ENCODE measurements around the gene TMEM120A.

TMEM120A gene

DNA sequence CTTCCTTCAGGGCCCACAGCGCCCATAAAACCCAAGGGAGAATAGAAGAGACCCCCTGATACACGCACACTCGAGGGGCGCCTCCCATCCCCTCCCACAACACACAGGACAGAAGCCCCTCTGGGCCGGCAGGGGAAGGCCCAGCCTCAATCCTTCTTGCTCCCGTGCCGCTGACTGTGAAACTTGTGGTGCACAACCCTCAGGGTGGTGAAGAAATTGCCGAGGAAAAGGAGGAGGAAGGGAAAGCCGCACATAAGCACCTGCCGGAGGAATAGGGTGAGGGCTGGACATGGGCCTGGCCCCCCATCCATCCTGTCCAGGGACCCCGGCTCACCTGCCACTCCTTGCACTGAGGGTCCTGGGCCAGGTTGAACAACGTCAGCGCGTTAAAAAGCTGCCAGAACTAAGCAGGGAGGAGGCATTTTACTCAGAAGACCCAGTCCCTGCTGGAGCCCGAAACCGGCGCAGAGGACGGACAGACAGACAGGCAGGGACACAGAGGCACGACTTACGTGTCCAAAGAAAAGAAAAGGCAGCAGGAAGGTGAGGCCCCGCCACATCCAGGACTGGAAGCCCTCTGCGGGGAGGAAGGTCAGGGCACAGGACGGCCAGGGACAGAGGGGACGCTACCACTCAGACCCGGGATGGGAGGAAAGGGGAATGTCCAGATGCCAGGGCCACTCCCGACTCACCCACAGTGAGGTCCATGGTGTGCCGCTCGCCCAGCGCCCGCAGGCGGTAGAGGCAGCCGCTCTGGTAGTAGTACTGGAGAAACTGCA, 7.2 kb downstream of the TMEM120A start:
- Histone ChIP-seq H3K4me2 (ENCODE audit: low read length) (no peak overlapping the region), H3K9me2 (replicated peaks; ENCODE audit: control insufficient read depth, low read length) (no peaks in the 10 kb centered on the region), H4K20me1 (ENCODE audit: control insufficient read depth, insufficient read depth, low read depth, low read length) (no peaks in the 10 kb centered on the region; the same call in 1 of the 2 replicates), H3K36me3 (ENCODE audit: control insufficient read depth, low read length) (peaks cover 19% of the 10 kb centered on the region; the same call in 1 of the 2 replicates), H3K27ac (ENCODE audit: low read depth, low read length) (no peak overlapping the region), H3K27me3 (ENCODE audit: control insufficient read depth, low read length) (no peaks in the 10 kb centered on the region), H3K4me3 (ENCODE audit: low read length) (no peak overlapping the region), H3K4me1 (ENCODE audit: control insufficient read depth, low read length) (peaks cover 3% of the 10 kb centered on the region; the same call in 1 of the 2 replicates), H3K79me2 (ENCODE audit: control insufficient read depth, low read length) (no peaks in the 10 kb centered on the region), H3F3A (ENCODE audit: control insufficient read depth, insufficient read depth) (no peaks in the 10 kb centered on the region), H3K9me3 (ENCODE audit: control insufficient read depth, insufficient read depth, low read length) (no peaks in the 10 kb centered on the region)
- TF ChIP-seq, protein P1, sequence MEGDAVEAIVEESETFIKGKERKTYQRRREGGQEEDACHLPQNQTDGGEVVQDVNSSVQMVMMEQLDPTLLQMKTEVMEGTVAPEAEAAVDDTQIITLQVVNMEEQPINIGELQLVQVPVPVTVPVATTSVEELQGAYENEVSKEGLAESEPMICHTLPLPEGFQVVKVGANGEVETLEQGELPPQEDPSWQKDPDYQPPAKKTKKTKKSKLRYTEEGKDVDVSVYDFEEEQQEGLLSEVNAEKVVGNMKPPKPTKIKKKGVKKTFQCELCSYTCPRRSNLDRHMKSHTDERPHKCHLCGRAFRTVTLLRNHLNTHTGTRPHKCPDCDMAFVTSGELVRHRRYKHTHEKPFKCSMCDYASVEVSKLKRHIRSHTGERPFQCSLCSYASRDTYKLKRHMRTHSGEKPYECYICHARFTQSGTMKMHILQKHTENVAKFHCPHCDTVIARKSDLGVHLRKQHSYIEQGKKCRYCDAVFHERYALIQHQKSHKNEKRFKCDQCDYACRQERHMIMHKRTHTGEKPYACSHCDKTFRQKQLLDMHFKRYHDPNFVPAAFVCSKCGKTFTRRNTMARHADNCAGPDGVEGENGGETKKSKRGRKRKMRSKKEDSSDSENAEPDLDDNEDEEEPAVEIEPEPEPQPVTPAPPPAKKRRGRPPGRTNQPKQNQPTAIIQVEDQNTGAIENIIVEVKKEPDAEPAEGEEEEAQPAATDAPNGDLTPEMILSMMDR (IDR thresholded peaks at IDR 0.05; ENCODE audit: low read depth, low read length, poor library complexity, severe bottlenecking), result no peak

DNA sequence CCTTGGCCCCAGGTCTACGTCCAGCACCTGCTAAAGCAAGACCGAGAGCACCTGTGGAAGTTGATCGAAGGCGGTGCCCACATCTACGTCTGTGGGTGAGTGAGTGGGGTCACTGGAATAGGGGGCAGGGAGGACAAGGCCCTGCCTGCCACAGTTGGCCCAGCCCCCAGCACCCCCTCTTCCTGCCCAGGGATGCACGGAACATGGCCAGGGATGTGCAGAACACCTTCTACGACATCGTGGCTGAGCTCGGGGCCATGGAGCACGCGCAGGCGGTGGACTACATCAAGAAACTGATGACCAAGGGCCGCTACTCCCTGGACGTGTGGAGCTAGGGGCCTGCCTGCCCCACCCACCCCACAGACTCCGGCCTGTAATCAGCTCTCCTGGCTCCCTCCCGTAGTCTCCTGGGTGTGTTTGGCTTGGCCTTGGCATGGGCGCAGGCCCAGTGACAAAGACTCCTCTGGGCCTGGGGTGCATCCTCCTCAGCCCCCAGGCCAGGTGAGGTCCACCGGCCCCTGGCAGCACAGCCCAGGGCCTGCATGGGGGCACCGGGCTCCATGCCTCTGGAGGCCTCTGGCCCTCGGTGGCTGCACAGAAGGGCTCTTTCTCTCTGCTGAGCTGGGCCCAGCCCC, 8.1 kb downstream of the TMEM120A start:
- Histone ChIP-seq H3K4me3 (ENCODE audit: low read length) (no peak overlapping the region), H4K20me1 (ENCODE audit: control insufficient read depth, insufficient read depth, low read depth, low read length) (no peaks in the 10 kb centered on the region; the same call in 1 of the 2 replicates), H3F3A (ENCODE audit: control insufficient read depth, insufficient read depth) (no peaks in the 10 kb centered on the region), H3K9me3 (ENCODE audit: control insufficient read depth, insufficient read depth, low read length) (no peaks in the 10 kb centered on the region), H3K27me3 (ENCODE audit: control insufficient read depth, low read length) (no peaks in the 10 kb centered on the region), H3K27ac (ENCODE audit: low read depth, low read length) (no peak overlapping the region), H3K4me2 (ENCODE audit: low read length) (no peak overlapping the region), H3K9me2 (replicated peaks; ENCODE audit: control insufficient read depth, low read length) (no peaks in the 10 kb centered on the region), H3K4me1 (ENCODE audit: control insufficient read depth, low read length) (peaks cover 3% of the 10 kb centered on the region; the same call in 1 of the 2 replicates), H3K36me3 (ENCODE audit: control insufficient read depth, low read length) (peaks cover 19% of the 10 kb centered on the region; the same call in 1 of the 2 replicates), H3K79me2 (ENCODE audit: control insufficient read depth, low read length) (no peaks in the 10 kb centered on the region)
- TF ChIP-seq, protein P1 (IDR thresholded peaks at IDR 0.05; ENCODE audit: low read depth, low read length, poor library complexity, severe bottlenecking), result no peak
- no peak for TF ChIP-seq EZH2phosphoT487 (IDR thresholded peaks at IDR 0.05; ENCODE audit: borderline replicate concordance, low read length)

DNA sequence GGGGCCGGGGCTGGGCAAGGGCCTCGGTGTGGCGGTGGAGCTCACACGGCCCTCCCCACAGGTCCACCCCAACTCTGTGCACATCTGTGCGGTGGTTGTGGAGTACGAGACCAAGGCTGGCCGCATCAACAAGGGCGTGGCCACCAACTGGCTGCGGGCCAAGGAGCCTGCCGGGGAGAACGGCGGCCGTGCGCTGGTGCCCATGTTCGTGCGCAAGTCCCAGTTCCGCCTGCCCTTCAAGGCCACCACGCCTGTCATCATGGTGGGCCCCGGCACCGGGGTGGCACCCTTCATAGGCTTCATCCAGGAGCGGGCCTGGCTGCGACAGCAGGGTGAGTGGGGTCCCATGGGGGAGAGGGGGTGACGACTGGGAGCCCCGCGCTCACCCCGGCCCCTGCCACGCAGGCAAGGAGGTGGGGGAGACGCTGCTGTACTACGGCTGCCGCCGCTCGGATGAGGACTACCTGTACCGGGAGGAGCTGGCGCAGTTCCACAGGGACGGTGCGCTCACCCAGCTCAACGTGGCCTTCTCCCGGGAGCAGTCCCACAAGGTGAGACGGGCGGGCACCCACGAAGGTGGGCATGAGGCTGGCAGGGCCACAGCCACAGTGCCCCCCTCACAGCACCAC, 8.8 kb downstream of the TMEM120A start:
- H3K27ac ChIP-seq (ENCODE audit: low read depth, low read length), result no peak overlapping the region
- H3K9me2 ChIP-seq (replicated peaks; ENCODE audit: control insufficient read depth, low read length), result no peaks in the 10 kb centered on the region
- TF ChIP-seq, protein P1 (IDR thresholded peaks at IDR 0.05; ENCODE audit: low read depth, low read length, poor library complexity, severe bottlenecking), result no peak
- TF ChIP-seq EZH2phosphoT487 (IDR thresholded peaks at IDR 0.05; ENCODE audit: borderline replicate concordance, low read length), result no peak
- H3K9me3 ChIP-seq (ENCODE audit: control insufficient read depth, insufficient read depth, low read length), result no peaks in the 10 kb centered on the region
- peaks cover 3% of the 10 kb centered on the region; the same call in 1 of the 2 replicates for H3K4me1 ChIP-seq (ENCODE audit: control insufficient read depth, low read length)
- H3K36me3 ChIP-seq (ENCODE audit: control insufficient read depth, low read length), result peaks cover 19% of the 10 kb centered on the region; the same call in 1 of the 2 replicates
- no peaks in the 10 kb centered on the region for H3F3A ChIP-seq (ENCODE audit: control insufficient read depth, insufficient read depth)
- no peaks in the 10 kb centered on the region for H3K79me2 ChIP-seq (ENCODE audit: control insufficient read depth, low read length)
- H3K27me3 ChIP-seq (ENCODE audit: control insufficient read depth, low read length), result no peaks in the 10 kb centered on the region
- no peak overlapping the region for H3K4me2 ChIP-seq (ENCODE audit: low read length)
- H3K4me3 ChIP-seq (ENCODE audit: low read length), result no peak overlapping the region
- H4K20me1 ChIP-seq (ENCODE audit: control insufficient read depth, insufficient read depth, low read depth, low read length), result no peaks in the 10 kb centered on the region; the same call in 1 of the 2 replicates
